GM19463 (cell line): ENCODE results near the gene ZNF283.
A peak's percentile ranks its signal among the peaks of the same experiment; 100 is the strongest.

Experiments used
- ATAC-seq: cut with Tn5 transposase; IDR thresholded peaks from one replicate; pipeline ENCODE4 v1.9.1; 2021; ENCODE audit warnings: mild to moderate bottlenecking, moderate library complexity; ENCODE audit not compliant: unreplicated experiment

The ZNF283 gene

GRCh38 chr19:43826787-43827754 is at the start of gene ZNF283:
ZNF283 (plus strand) TSS chr19:43827321; CDS start chr19:43833505, 6,184 bp downstream.
- ATAC-seq: peak; percentile 85

- no peak for ATAC-seq
These were observed 48.5 kb upstream of the ZNF283 start for GRCh38 chr19:43778651-43779050.

GRCh38 chr19:43779147-43779819 is 47.8 kb upstream of the ZNF283 start:
- no peak for ATAC-seq

GRCh38 chr19:43779820-43780219 is 47.3 kb upstream of the ZNF283 start:
- ATAC-seq: no peak

- peak; percentile 52 for ATAC-seq
These were observed 46.2 kb upstream of the ZNF283 start, which contains the start of gene KCNN4 for GRCh38 chr19:43780706-43781525. KCNN4 (minus strand) TSS chr19:43780973; CDS start chr19:43780861, 112 bp downstream.

- ATAC-seq: no peak
These were observed 45.4 kb upstream of the ZNF283 start for GRCh38 chr19:43781630-43782310.

- no peak for ATAC-seq
These were observed 44.8 kb upstream of the ZNF283 start for GRCh38 chr19:43782311-43782660.

- no peak for ATAC-seq
These were observed 44.4 kb upstream of the ZNF283 start for GRCh38 chr19:43782689-43783231.

GRCh38 chr19:43783636-43784035 is 43.5 kb upstream of the ZNF283 start:
- no peak for ATAC-seq

GRCh38 chr19:43784241-43784980 is 42.7 kb upstream of the ZNF283 start:
- ATAC-seq: no peak

GRCh38 chr19:43784981-43785808 is 41.9 kb upstream of the ZNF283 start:
- no peak for ATAC-seq

GRCh38 chr19:43786665-43787064 is 40.5 kb upstream of the ZNF283 start:
- ATAC-seq: no peak

GRCh38 chr19:43789029-43789428 is 38.1 kb upstream of the ZNF283 start:
- no peak for ATAC-seq

GRCh38 chr19:43790587-43790986 is 36.5 kb upstream of the ZNF283 start:
- peak; percentile 56 for ATAC-seq

GRCh38 chr19:43797118-43797517 is 30.0 kb upstream of the ZNF283 start:
- ATAC-seq: no peak

GRCh38 chr19:43797556-43797955 is 29.6 kb upstream of the ZNF283 start:
- no peak for ATAC-seq

- no peak for ATAC-seq
These were observed 29.0 kb upstream of the ZNF283 start for GRCh38 chr19:43798026-43798545.
